GM19023 (cell line): Measurements from ENCODE around the gene C4orf54.

Source experiments
- ATAC-seq: cut with Tn5 transposase; IDR thresholded peaks from one replicate; pipeline ENCODE4 v1.9.1; 2021; ENCODE audit warnings: mild to moderate bottlenecking, moderate library complexity; ENCODE audit not compliant: unreplicated experiment

C4orf54 gene

DNA sequence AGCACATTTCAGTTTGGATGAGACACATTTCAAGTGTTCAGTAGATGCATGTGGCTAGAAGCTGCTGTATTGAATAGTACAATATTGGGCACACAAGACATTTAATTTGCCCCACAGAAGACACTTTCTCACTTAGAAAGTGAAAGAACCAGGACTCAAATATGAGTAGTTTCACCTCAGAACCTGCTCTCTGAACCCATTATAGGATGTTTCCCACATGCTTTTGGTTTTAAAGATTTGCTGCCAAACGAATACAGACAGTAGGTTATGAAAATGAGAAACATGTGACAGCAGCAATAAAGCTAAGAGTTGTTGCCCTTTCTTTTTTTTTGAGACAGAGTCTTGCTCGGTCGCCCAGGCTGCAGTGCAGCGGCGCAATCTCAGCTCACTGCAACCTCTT is 32.3 kb downstream of the C4orf54 start:
- no peak for ATAC-seq

GRCh38 chr4:99624141-99624719 is 33.4 kb downstream of the C4orf54 start:
- no peak for ATAC-seq

- ATAC-seq: no peak
Observed at GRCh38 chr4:99622341-99622740, 35.3 kb downstream of the C4orf54 start.

DNA sequence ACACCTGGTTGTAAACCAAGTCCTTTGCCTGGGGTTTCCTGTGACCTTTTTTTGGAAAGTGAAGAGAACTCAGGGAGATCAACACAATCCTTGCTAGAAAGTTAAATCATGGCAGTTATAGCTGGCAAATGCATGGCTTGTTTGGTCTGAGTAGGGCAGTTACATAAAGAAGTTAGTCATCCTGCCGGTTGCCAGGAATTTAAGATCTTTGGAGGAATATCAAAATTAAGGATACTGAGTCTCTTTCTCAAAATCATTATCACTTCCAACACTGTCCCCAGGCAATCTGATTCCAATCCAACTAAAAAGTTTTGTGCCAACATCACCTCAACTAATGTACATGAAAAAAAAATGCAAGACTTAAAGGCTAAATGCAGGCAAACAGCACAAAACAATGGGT is 40.3 kb downstream of the C4orf54 start:
- no peak for ATAC-seq

GRCh38 chr4:99615170-99615820 is 42.3 kb downstream of the C4orf54 start:
- ATAC-seq: no peak

GRCh38 chr4:99614491-99614890 is 43.1 kb downstream of the C4orf54 start:
- ATAC-seq: no peak

- no peak for ATAC-seq
Observed at GRCh38 chr4:99612704-99613103, 44.9 kb downstream of the C4orf54 start.

DNA sequence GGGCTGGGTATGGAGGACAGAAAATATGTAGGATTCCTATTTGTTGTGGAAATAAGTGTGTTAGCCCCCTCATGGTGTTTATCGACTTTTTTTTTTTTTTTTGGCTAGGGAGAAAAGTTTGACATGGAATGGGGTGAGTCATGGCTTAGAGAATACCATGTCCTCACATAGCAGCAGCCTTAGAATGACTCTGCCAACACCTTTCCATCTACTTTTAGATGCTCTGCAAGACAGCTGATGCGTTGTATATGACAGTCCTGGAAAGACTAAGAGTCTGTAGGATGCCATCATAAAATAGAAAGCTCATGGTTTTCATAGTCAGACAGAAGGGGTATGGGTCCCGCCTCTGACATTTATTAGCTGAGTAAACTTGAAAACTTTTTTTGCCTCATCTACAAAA is 45.3 kb downstream of the C4orf54 start:
- no peak for ATAC-seq

DNA sequence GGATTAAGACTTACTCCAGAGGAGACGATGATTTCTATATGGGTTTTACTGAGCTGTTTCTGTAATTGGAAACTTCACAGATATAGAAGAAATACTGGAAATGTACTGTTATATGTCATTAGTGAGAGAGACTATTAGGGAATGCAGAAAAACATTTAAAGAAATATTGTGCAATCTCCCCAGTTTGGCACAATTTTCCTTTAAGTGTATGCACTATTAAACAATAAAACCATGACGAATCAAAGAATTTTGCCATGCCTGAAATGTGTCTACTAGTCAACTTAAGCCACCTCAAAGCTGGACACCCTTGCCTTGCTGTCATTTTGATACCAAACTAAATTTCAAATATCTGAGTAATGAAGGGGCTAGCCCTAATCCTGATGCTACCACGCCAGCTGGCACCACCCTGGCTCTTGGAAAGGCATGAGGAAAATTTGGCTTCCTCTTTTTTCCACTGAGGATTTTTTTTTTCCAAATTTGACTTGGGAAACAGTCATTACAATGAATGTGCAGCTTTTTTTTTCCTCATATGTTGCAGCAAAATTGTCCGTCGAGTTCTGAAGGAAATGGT is 46.9 kb downstream of the C4orf54 start:
- no peak for ATAC-seq

GRCh38 chr4:99608417-99608816 is 49.2 kb downstream of the C4orf54 start:
- ATAC-seq: no peak
